Measurements from ENCODE around the gene DACH2. TPM values are rescaled to one million over a fixed set of nuclear protein-coding genes. Genes with fewer than 3 reads are reported as not detected.

Gene DACH2
- total RNA-seq, 4 donors from 2014 or later: 0.27 TPM; not detected in 3

GRCh38 chrX:86133761-86134160 lies 14.5 kb upstream of the DACH2 start:
- no peaks in the 10 kb centered on the region for H3K36me3 ChIP-seq

DNA sequence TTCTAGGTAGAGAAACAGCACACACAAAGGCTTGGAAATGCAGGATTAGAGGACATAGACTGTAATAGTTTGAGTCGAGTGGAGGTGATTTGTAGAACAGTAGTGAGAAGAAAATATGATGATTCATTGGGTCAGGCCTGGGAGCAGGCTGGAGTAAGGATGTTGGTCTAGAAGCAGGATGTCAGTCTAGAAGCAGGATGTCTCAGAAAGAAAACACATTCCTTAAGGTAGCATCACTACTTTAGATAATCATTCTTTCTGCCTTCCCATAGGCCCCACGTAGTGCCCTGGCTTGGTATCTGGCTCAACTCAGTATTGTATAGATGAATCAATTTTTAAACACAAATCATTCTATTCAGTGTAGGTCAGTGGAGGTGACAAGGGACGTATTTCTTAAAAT lies 11.2 kb upstream of the DACH2 start:
- no peak overlapping the region for H3K27ac ChIP-seq
- WGBS, 2 donors (ENCODE audit: low coverage in 1 of 2): 65 to 72% methylated on average over 2 to 3 of the region's 3 CpGs
- no peak for ATAC-seq
- TF ChIP-seq POLR2AphosphoS5 (IDR thresholded peaks at IDR 0.05): no peak
- TF ChIP-seq, protein P1, sequence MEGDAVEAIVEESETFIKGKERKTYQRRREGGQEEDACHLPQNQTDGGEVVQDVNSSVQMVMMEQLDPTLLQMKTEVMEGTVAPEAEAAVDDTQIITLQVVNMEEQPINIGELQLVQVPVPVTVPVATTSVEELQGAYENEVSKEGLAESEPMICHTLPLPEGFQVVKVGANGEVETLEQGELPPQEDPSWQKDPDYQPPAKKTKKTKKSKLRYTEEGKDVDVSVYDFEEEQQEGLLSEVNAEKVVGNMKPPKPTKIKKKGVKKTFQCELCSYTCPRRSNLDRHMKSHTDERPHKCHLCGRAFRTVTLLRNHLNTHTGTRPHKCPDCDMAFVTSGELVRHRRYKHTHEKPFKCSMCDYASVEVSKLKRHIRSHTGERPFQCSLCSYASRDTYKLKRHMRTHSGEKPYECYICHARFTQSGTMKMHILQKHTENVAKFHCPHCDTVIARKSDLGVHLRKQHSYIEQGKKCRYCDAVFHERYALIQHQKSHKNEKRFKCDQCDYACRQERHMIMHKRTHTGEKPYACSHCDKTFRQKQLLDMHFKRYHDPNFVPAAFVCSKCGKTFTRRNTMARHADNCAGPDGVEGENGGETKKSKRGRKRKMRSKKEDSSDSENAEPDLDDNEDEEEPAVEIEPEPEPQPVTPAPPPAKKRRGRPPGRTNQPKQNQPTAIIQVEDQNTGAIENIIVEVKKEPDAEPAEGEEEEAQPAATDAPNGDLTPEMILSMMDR (IDR thresholded peaks at IDR 0.05): no peak
- TF ChIP-seq POLR2A (IDR thresholded peaks at IDR 0.05): no peak
- TF ChIP-seq EP300 (IDR thresholded peaks at IDR 0.05): no peak
- no peaks in the 10 kb centered on the region for H3K9me3 ChIP-seq
- H3K4me3 ChIP-seq: no peak overlapping the region
- H3K36me3 ChIP-seq: no peaks in the 10 kb centered on the region
- no peaks in the 10 kb centered on the region for H3K27me3 ChIP-seq
- H3K4me1 ChIP-seq: no peaks in the 10 kb centered on the region

More at GRCh38 chrX:86133761-86134160, 14.5 kb upstream of the DACH2 start:
- Histone ChIP-seq H3K9me3 (no peaks in the 10 kb centered on the region), H3K27ac (no peak overlapping the region), H3K4me3 (no peak overlapping the region), H3K27me3 (no peaks in the 10 kb centered on the region), H3K4me1 (no peaks in the 10 kb centered on the region)
- ATAC-seq: no peak
- TF ChIP-seq POLR2AphosphoS5 (IDR thresholded peaks at IDR 0.05) (no peak), POLR2A (IDR thresholded peaks at IDR 0.05) (no peak), EP300 (IDR thresholded peaks at IDR 0.05) (no peak)
- TF ChIP-seq, protein P1 (IDR thresholded peaks at IDR 0.05): peak in 1 of 4 experiments; percentile 54
- 7 to 12% methylated on average over 3 of the region's 3 CpGs for WGBS, 2 donors (ENCODE audit: low coverage in 1 of 2)

GRCh38 chrX:86141786-86142185 lies 6.5 kb upstream of the DACH2 start:
- H3K9me3 ChIP-seq: no peaks in the 10 kb centered on the region

GRCh38 chrX:86146102-86146501 lies 2.1 kb upstream of the DACH2 start:
- 78 to 90% methylated on average over 3 to 4 of the region's 4 CpGs for WGBS, 2 donors (ENCODE audit: low coverage in 1 of 2)
- Histone ChIP-seq H3K4me3 (no peak overlapping the region), H3K9me3 (no peaks in the 10 kb centered on the region), H3K36me3 (no peaks in the 10 kb centered on the region), H3K4me1 (peaks cover 3 to 14% (median 5%) of the 10 kb centered on the region in 3 donors), H3K27ac (no peak overlapping the region), H3K27me3 (peaks cover 12% of the 10 kb centered on the region)
- no peak for ATAC-seq
- no peak for TF ChIP-seq POLR2AphosphoS5 (IDR thresholded peaks at IDR 0.05)
- no peak for TF ChIP-seq POLR2A (IDR thresholded peaks at IDR 0.05)
- no peak for TF ChIP-seq EP300 (IDR thresholded peaks at IDR 0.05)
- TF ChIP-seq, protein P1 (IDR thresholded peaks at IDR 0.05): no peak

More at GRCh38 chrX:86141786-86142185, 6.5 kb upstream of the DACH2 start:
- no peaks in the 10 kb centered on the region for H3K4me1 ChIP-seq
- WGBS, 2 donors (ENCODE audit: low coverage in 1 of 2): 45 to 100% methylated on average over 1 of the region's 1 CpG
- H3K36me3 ChIP-seq: no peaks in the 10 kb centered on the region
- no peaks in the 10 kb centered on the region for H3K27me3 ChIP-seq
- no peak overlapping the region for H3K4me3 ChIP-seq
- no peak for TF ChIP-seq POLR2AphosphoS5 (IDR thresholded peaks at IDR 0.05)
- TF ChIP-seq POLR2A (IDR thresholded peaks at IDR 0.05): no peak
- TF ChIP-seq, protein P1 (IDR thresholded peaks at IDR 0.05): no peak
- TF ChIP-seq EP300 (IDR thresholded peaks at IDR 0.05): no peak
- no peak for ATAC-seq
- H3K27ac ChIP-seq: no peak overlapping the region

GRCh38 chrX:86148594-86148993 lies 343 bp downstream of the DACH2 start:
- TF ChIP-seq POLR2AphosphoS5 (IDR thresholded peaks at IDR 0.05): no peak
- TF ChIP-seq, protein P1 (IDR thresholded peaks at IDR 0.05): no peak
- TF ChIP-seq POLR2A (IDR thresholded peaks at IDR 0.05): no peak
- TF ChIP-seq EP300 (IDR thresholded peaks at IDR 0.05): no peak
- WGBS, 2 donors (ENCODE audit: low coverage in 1 of 2): no CpG with 5 or more reads among the region's 23 CpGs
- no peaks in the 10 kb centered on the region for H3K9me3 ChIP-seq
- H3K27me3 ChIP-seq: peaks cover 20% of the 10 kb centered on the region
- peak; percentile 22 for ATAC-seq
- no peaks in the 10 kb centered on the region for H3K36me3 ChIP-seq
- peaks cover 3 to 14% (median 5%) of the 10 kb centered on the region in 3 donors for H3K4me1 ChIP-seq
- H3K27ac ChIP-seq: no peak overlapping the region
- H3K4me3 ChIP-seq: peak overlapping the region; percentile 17 to 49

All from gastroesophageal sphincter (tissue), 4 donors.